ENCODE results near the gene RAB11FIP5. TPM values are rescaled to one million over a fixed set of nuclear protein-coding genes. Genes with fewer than 3 reads are reported as not detected.

RAB11FIP5 gene
- total and polyA plus RNA-seq, 4 donors, result 10.0 to 23.8 (median 11.8) TPM

DNA sequence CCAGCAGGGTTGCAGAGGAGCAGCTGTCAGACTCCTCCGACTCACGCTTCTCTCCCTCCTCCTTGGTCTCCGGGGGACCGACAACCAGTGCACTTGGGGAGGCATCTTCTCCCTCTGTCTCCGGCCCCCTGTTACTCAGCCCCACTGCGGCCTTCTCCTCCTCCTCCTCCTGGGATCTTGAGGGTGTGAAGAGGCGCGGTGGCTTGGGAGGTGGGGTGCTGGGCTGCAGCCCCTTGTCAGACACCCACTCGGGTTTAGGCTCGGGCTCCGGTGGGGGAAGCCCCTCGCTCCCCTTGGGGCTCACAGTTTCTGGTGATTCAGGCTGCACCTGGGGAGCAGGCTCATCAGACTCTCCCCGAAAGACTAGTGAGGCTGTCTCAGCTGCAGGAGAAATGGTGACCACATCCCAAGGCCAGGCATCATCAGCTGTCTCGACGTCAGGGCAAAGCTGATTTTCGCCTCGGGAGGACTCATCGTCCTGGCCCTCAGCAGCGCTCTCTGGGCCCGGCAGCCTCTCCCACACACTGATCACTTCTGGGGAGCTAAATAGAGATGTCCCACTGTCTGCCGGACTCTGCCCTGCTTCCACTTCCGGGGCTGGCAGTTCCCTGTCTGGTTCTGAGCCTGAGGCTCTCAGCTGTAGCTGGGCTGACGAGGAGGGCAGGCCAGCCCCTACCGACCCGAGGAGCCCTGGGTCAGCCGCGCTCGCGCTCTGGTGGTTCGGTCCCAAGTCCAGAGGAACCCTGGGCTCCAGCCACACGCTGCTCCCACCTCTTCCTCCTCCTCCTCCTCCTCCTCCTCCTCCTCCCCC is 32.2 kb downstream of the RAB11FIP5 start:
- Histone ChIP-seq H3K4me3 (no peak overlapping the region), H3K27me3 (ENCODE audit: control insufficient read depth in 3 of 3, insufficient read depth in 3 of 3, low read length in 2 of 3) (no peaks in the 10 kb centered on the region), H3K27ac (ENCODE audit: low read depth in 1 of 2, low read length in 1 of 2) (no peak overlapping the region), H3K4me1 (ENCODE audit: control insufficient read depth in 5 of 5, insufficient read depth in 5 of 5, low read length in 5 of 5) (no peaks in the 10 kb centered on the region), H3K9ac (ENCODE audit: insufficient read depth in 1 of 2, low read length in 2 of 2) (no peak overlapping the region), H3K9me3 (ENCODE audit: control insufficient read depth in 4 of 4, insufficient read depth in 3 of 4, low read length in 3 of 4) (no peaks in the 10 kb centered on the region), H3K36me3 (ENCODE audit: control insufficient read depth in 4 of 4, insufficient read depth in 4 of 4, low read length in 4 of 4) (peaks cover 0 to 21% (median 0%) of the 10 kb centered on the region in 4 donors)
- 87 to 92% methylated on average over 31 of the region's 31 CpGs for WGBS, 2 donors
- no peak for DNase-seq
- no peak for TF ChIP-seq CTCF (IDR thresholded peaks at IDR 0.05; ENCODE audit: control extremely low read depth, extremely low read depth)
- ATAC-seq (ENCODE audit: insufficient read depth, low FRiP score), result no peak

- no peak overlapping the region for H3K4me3 ChIP-seq
- ATAC-seq (ENCODE audit: insufficient read depth, low FRiP score) (no peak), DNase-seq (no peak)
- H3K4me1 ChIP-seq (ENCODE audit: control insufficient read depth in 5 of 5, insufficient read depth in 5 of 5, low read length in 5 of 5), result no peaks in the 10 kb centered on the region
- no peaks in the 10 kb centered on the region for H3K27me3 ChIP-seq (ENCODE audit: control insufficient read depth in 3 of 3, insufficient read depth in 3 of 3, low read length in 2 of 3)
- H3K9ac ChIP-seq (ENCODE audit: insufficient read depth in 1 of 2, low read length in 2 of 2), result no peak overlapping the region
- H3K36me3 ChIP-seq (ENCODE audit: control insufficient read depth in 4 of 4, insufficient read depth in 4 of 4, low read length in 4 of 4), result peaks cover 0 to 26% (median 0%) of the 10 kb centered on the region in 4 donors
- WGBS, 2 donors, result 93% methylated on average over 9 of the region's 9 CpGs
- no peaks in the 10 kb centered on the region for H3K9me3 ChIP-seq (ENCODE audit: control insufficient read depth in 4 of 4, insufficient read depth in 3 of 4, low read length in 3 of 4)
- no peak overlapping the region for H3K27ac ChIP-seq (ENCODE audit: low read depth in 1 of 2, low read length in 1 of 2)
- no peak for TF ChIP-seq CTCF (IDR thresholded peaks at IDR 0.05; ENCODE audit: control extremely low read depth, extremely low read depth)
These were observed 33.1 kb downstream of the RAB11FIP5 start for GRCh38 chr2:73079636-73080035.

DNA sequence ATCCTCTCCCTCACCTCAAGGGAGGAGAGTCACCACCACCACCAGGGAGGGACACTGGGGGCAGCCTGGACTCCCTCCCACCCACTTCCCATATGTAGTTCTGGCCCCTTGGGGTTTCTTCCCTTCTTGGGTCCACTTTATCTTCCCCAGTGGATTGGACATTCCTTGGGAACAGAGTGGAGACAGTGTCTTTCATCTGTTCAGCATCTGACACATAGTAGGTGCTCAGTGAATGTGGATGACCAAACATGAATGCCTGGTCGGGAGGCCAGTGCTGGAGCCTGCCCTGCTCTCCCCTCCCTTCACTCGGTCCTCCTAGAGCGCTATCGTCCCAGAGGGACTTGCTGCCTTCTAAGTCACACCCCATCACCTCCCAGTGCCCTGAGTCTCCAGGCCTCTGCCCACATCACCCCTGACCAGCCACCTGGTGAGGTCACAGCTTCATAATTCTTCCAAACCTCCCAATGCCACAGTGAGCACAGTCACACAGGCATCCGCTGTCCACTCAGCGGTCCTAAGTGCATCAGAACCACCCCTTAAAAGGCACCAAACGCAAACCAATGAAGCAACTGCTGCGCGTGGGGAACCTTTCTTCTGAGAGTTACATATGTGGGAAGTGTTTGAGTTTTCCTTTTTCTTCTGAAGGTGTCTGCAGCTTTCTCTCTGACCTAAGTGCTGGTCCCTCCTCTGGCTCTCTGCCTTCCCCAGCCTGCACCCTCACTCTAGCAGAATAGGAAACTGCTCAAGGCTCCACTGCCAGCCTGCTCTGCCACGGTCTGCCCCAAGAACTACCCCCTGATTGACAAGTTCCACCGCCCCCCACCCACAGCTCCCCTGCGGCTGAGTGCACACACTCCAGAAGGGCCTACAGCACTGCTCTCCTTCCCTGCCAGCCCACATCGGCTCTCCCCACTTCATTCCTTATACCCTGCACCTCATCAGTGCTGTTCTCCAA is 34.0 kb downstream of the RAB11FIP5 start:
- H3K9ac ChIP-seq (ENCODE audit: insufficient read depth in 1 of 2, low read length in 2 of 2), result no peak overlapping the region
- H3K4me3 ChIP-seq, result no peak overlapping the region
- no peak for DNase-seq
- H3K27ac ChIP-seq (ENCODE audit: low read depth in 1 of 2, low read length in 1 of 2), result no peak overlapping the region
- no peaks in the 10 kb centered on the region for H3K4me1 ChIP-seq (ENCODE audit: control insufficient read depth in 5 of 5, insufficient read depth in 5 of 5, low read length in 5 of 5)
- 89% methylated on average over 13 of the region's 13 CpGs for WGBS, 2 donors
- no peak for TF ChIP-seq CTCF (IDR thresholded peaks at IDR 0.05; ENCODE audit: control extremely low read depth, extremely low read depth)
- no peaks in the 10 kb centered on the region for H3K9me3 ChIP-seq (ENCODE audit: control insufficient read depth in 4 of 4, insufficient read depth in 3 of 4, low read length in 3 of 4)
- peaks cover 0 to 26% (median 0%) of the 10 kb centered on the region in 4 donors for H3K36me3 ChIP-seq (ENCODE audit: control insufficient read depth in 4 of 4, insufficient read depth in 4 of 4, low read length in 4 of 4)
- no peak for ATAC-seq (ENCODE audit: insufficient read depth, low FRiP score)
- no peaks in the 10 kb centered on the region for H3K27me3 ChIP-seq (ENCODE audit: control insufficient read depth in 3 of 3, insufficient read depth in 3 of 3, low read length in 2 of 3)

Data from lung (tissue), 12 donors.